GM23338 (cell line): ENCODE data around the gene COL1A2. TPM values are rescaled to one million over a fixed set of nuclear protein-coding genes. Genes with fewer than 3 reads are reported as not detected.

Experiments
- ATAC-seq: fragments of 200-7000 bp; cut with Tn5 transposase; 3 replicates; pipeline ENCODE4 v1.9.1; 2020
- DNase-seq: peaks from one replicate; pipeline ENCODE4 v3.0.0-alpha.2; 2015; ENCODE audit warnings: low spot score
- H2AFZ ChIP-seq: fragments of 200-600 bp; sonication (generic); 2 replicates; pipeline ENCODE4 v1.8.0; 2016; ENCODE audit warnings: antibody characterized with exemption, mild to moderate bottlenecking, moderate library complexity
- H3F3A ChIP-seq: fragments of 200-600 bp; sonication (generic); replicated peaks from 2 replicates; pipeline ENCODE4 v1.8.0; 2017; ENCODE audit warnings: antibody characterized with exemption, mixed run types, low read depth
- H3K27ac ChIP-seq: fragments of 200-600 bp; sonication (generic); 2 replicates; pipeline ENCODE4 v1.6.1; 2016; ENCODE audit warnings: low read depth
- H3K27me3 ChIP-seq: fragments of 200-600 bp; sonication (generic); 2 replicates; pipeline ENCODE4 v1.8.0; 2016; ENCODE audit warnings: mild to moderate bottlenecking, mixed run types, moderate library complexity; ENCODE audit not compliant: insufficient read depth
- H3K36me3 ChIP-seq: fragments of 200-600 bp; sonication (generic); 2 replicates; pipeline ENCODE4 v1.8.0; 2016; ENCODE audit warnings: mild to moderate bottlenecking; ENCODE audit not compliant: insufficient read depth
- H3K4me1 ChIP-seq: fragments of 200-600 bp; sonication (generic); 2 replicates; pipeline ENCODE4 v1.8.0; 2016; ENCODE audit warnings: mild to moderate bottlenecking, moderate library complexity; ENCODE audit not compliant: insufficient read depth
- H3K4me2 ChIP-seq: fragments of 200-600 bp; sonication (generic); 2 replicates; pipeline ENCODE4 v1.7.1; 2017; ENCODE audit warnings: mixed run types
- H3K4me3 ChIP-seq: fragments of 200-600 bp; sonication (generic); 2 replicates; pipeline ENCODE4 v1.6.1; 2016; ENCODE audit warnings: mixed run types
- H3K79me2 ChIP-seq: fragments of 200-600 bp; sonication (generic); replicated peaks from 2 replicates; pipeline ENCODE4 v1.8.0; 2017; ENCODE audit warnings: mild to moderate bottlenecking; ENCODE audit not compliant: insufficient read depth
- H3K9me2 ChIP-seq: fragments of 200-600 bp; sonication (generic); 2 replicates; pipeline ENCODE4 v1.8.0; 2017; ENCODE audit not compliant: insufficient read depth
- H4K20me1 ChIP-seq: fragments of 200-600 bp; sonication (generic); replicated peaks from 2 replicates; pipeline ENCODE4 v1.8.0; 2017; ENCODE audit warnings: mild to moderate bottlenecking; ENCODE audit not compliant: insufficient read depth
- H3K27ac Mint-ChIP-seq: 2 replicates; pipeline ENCODE4 v1.8.0; 2020; ENCODE audit warnings: inconsistent platforms, mild to moderate bottlenecking, moderate library complexity, mixed read lengths
- H3K27me3 Mint-ChIP-seq: 3 replicates; pipeline ENCODE4 v1.8.0; 2022; ENCODE audit warnings: low read depth, mild to moderate bottlenecking, moderate library complexity, mixed read lengths, inconsistent platforms; ENCODE audit not compliant: insufficient read depth, poor library complexity
- H3K36me3 Mint-ChIP-seq: 3 replicates; pipeline ENCODE4 v1.8.0; 2021; ENCODE audit warnings: low read depth, mild to moderate bottlenecking, inconsistent platforms, moderate library complexity, mixed read lengths
- H3K4me1 Mint-ChIP-seq: 3 replicates; pipeline ENCODE4 v1.8.0; 2020; ENCODE audit warnings: mild to moderate bottlenecking, inconsistent platforms, mixed read lengths
- H3K4me3 Mint-ChIP-seq: 3 replicates; pipeline ENCODE4 v1.8.0; 2021; ENCODE audit warnings: moderate library complexity, mild to moderate bottlenecking, inconsistent platforms, mixed read lengths
- H3K9me3 Mint-ChIP-seq: 3 replicates; pipeline ENCODE4 v1.8.0; 2020; ENCODE audit warnings: moderate library complexity, mild to moderate bottlenecking, inconsistent platforms, mixed read lengths
- CREB1 ChIP-seq: fragments of 250-450 bp; sonication (Bioruptor Pico); IDR thresholded peaks from 2 replicates; pipeline ENCODE4 v1.5.0; 2020; ENCODE audit warnings: low read depth, mild to moderate bottlenecking, moderate library complexity
- EZH2 ChIP-seq: fragments of 200-600 bp; sonication (generic); IDR thresholded peaks from one replicate; pipeline ENCODE4 v1.8.0; 2017; ENCODE audit warnings: antibody characterized with exemption, mild to moderate bottlenecking, low read depth; ENCODE audit not compliant: unreplicated experiment
- EZH2phosphoT487 ChIP-seq: fragments of 200-600 bp; sonication (generic); IDR thresholded peaks from one replicate; pipeline ENCODE4 v1.8.1; 2018; ENCODE audit warnings: antibody characterized with exemption; ENCODE audit not compliant: unreplicated experiment
- JUNB ChIP-seq: IDR thresholded peaks from one replicate; pipeline ENCODE4 v1.6.1; 2016; ENCODE audit warnings: antibody characterized with exemption; ENCODE audit not compliant: unreplicated experiment
- NANOG ChIP-seq: IDR thresholded peaks from 2 replicates; pipeline ENCODE4 v1.6.1; 2016; ENCODE audit warnings: antibody characterized with exemption, borderline replicate concordance
- POLR2AphosphoS5 ChIP-seq: IDR thresholded peaks from 2 replicates; pipeline ENCODE4 v1.6.1; 2016; ENCODE audit warnings: antibody characterized with exemption, low read depth
- STAT1 ChIP-seq: IDR thresholded peaks from one replicate; pipeline ENCODE4 v1.6.1; 2016; ENCODE audit warnings: antibody characterized with exemption; ENCODE audit not compliant: unreplicated experiment
- ZNF114 ChIP-seq: fragments of 250-450 bp; sonication (Bioruptor Pico); IDR thresholded peaks from 2 replicates; pipeline ENCODE4 v1.5.0; 2020; ENCODE audit warnings: mild to moderate bottlenecking, moderate library complexity
- ZNF331 ChIP-seq: fragments of 250-450 bp; sonication (Bioruptor Pico); IDR thresholded peaks from 2 replicates; pipeline ENCODE4 v1.5.0; 2020; ENCODE audit warnings: low read depth, mild to moderate bottlenecking, moderate library complexity
- polyA plus RNA-seq: library from polyadenylated mRNA; unstranded; fragments of >200 nt; fragmentation: Nextera tagmentation; extraction: Ambion mirVana; gene quantifications from 2 replicates; pipeline ENCODE4 v1.2.1, GENCODE V29; 2016
- total RNA-seq: library from RNA; depleted of rRNA; stranded (reverse); fragments of >200 nt; shearing (Covaris generic); gene quantifications from 2 replicates; pipeline ENCODE4 v1.2.3, GENCODE V29; 2014
- TF ChIP-seq, protein P1 (sequence below): fragments of 250-450 bp; sonication (Bioruptor Pico); IDR thresholded peaks from 2 replicates; pipeline ENCODE4 v1.5.0; 2020; ENCODE audit warnings: mild to moderate bottlenecking, moderate library complexity
- TF ChIP-seq, protein P2 (sequence below), 2 experiments: fragments of 200-600 bp in 1 of 2; sonication (generic) in 1 of 2; conservative IDR thresholded peaks; 2 replicates each; pipeline versions ENCODE4 v1.5.1 to v1.6.1; 2016 to 2017; ENCODE audit warnings: antibody characterized with exemption in 2 of 2, low read depth in 2 of 2, mild to moderate bottlenecking in 2 of 2, moderate library complexity in 1 of 2
- TF ChIP-seq, protein P3 (sequence below): IDR thresholded peaks from 2 replicates; pipeline ENCODE4 v1.6.1; 2016; ENCODE audit warnings: antibody characterized with exemption
- TF ChIP-seq, protein P4 (sequence below): IDR thresholded peaks from one replicate; pipeline ENCODE4 v1.6.1; 2018; ENCODE audit warnings: antibody characterized with exemption; ENCODE audit not compliant: unreplicated experiment

Gene COL1A2
- total and polyA plus RNA-seq, 2 experiments from 2014 or later = 32.0 to 67.0 TPM

DNA sequence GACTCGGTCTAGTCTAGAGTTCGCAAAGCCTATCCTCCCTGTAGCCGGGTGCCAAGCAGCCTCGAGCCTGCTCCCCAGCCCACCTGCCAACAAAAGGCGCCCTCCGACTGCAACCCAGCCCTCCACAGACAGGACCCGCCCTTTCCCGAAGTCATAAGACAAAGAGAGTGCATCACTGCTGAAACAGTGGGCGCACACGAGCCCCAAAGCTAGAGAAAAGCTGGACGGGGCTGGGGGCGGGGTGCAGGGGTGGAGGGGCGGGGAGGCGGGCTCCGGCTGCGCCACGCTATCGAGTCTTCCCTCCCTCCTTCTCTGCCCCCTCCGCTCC, 622 bp upstream of the COL1A2 start:
- peak overlapping the region; percentile 80 for H3K4me3 ChIP-seq

More for the DNA sequence above, 622 bp upstream of the COL1A2 start:
- no peaks in the 10 kb centered on the region for H4K20me1 ChIP-seq
- Mint-ChIP-seq H3K4me3 (peak overlapping the region; percentile 88), H3K36me3 (no peaks in the 10 kb centered on the region), H3K27me3 (peaks cover 16% of the 10 kb centered on the region), H3K4me1 (peaks cover 45% of the 10 kb centered on the region), H3K27ac (no peak overlapping the region), H3K9me3 (no peaks in the 10 kb centered on the region)
- TF ChIP-seq JUNB (no peak), STAT1 (no peak), EZH2 (no peak), ZNF331 (CRISPR knock-in tag) (no peak), POLR2AphosphoS5 (no peak), EZH2phosphoT487 (no peak), NANOG (no peak), ZNF114 (CRISPR knock-in tag) (no peak), CREB1 (CRISPR knock-in tag) (no peak)
- TF ChIP-seq, protein P1, sequence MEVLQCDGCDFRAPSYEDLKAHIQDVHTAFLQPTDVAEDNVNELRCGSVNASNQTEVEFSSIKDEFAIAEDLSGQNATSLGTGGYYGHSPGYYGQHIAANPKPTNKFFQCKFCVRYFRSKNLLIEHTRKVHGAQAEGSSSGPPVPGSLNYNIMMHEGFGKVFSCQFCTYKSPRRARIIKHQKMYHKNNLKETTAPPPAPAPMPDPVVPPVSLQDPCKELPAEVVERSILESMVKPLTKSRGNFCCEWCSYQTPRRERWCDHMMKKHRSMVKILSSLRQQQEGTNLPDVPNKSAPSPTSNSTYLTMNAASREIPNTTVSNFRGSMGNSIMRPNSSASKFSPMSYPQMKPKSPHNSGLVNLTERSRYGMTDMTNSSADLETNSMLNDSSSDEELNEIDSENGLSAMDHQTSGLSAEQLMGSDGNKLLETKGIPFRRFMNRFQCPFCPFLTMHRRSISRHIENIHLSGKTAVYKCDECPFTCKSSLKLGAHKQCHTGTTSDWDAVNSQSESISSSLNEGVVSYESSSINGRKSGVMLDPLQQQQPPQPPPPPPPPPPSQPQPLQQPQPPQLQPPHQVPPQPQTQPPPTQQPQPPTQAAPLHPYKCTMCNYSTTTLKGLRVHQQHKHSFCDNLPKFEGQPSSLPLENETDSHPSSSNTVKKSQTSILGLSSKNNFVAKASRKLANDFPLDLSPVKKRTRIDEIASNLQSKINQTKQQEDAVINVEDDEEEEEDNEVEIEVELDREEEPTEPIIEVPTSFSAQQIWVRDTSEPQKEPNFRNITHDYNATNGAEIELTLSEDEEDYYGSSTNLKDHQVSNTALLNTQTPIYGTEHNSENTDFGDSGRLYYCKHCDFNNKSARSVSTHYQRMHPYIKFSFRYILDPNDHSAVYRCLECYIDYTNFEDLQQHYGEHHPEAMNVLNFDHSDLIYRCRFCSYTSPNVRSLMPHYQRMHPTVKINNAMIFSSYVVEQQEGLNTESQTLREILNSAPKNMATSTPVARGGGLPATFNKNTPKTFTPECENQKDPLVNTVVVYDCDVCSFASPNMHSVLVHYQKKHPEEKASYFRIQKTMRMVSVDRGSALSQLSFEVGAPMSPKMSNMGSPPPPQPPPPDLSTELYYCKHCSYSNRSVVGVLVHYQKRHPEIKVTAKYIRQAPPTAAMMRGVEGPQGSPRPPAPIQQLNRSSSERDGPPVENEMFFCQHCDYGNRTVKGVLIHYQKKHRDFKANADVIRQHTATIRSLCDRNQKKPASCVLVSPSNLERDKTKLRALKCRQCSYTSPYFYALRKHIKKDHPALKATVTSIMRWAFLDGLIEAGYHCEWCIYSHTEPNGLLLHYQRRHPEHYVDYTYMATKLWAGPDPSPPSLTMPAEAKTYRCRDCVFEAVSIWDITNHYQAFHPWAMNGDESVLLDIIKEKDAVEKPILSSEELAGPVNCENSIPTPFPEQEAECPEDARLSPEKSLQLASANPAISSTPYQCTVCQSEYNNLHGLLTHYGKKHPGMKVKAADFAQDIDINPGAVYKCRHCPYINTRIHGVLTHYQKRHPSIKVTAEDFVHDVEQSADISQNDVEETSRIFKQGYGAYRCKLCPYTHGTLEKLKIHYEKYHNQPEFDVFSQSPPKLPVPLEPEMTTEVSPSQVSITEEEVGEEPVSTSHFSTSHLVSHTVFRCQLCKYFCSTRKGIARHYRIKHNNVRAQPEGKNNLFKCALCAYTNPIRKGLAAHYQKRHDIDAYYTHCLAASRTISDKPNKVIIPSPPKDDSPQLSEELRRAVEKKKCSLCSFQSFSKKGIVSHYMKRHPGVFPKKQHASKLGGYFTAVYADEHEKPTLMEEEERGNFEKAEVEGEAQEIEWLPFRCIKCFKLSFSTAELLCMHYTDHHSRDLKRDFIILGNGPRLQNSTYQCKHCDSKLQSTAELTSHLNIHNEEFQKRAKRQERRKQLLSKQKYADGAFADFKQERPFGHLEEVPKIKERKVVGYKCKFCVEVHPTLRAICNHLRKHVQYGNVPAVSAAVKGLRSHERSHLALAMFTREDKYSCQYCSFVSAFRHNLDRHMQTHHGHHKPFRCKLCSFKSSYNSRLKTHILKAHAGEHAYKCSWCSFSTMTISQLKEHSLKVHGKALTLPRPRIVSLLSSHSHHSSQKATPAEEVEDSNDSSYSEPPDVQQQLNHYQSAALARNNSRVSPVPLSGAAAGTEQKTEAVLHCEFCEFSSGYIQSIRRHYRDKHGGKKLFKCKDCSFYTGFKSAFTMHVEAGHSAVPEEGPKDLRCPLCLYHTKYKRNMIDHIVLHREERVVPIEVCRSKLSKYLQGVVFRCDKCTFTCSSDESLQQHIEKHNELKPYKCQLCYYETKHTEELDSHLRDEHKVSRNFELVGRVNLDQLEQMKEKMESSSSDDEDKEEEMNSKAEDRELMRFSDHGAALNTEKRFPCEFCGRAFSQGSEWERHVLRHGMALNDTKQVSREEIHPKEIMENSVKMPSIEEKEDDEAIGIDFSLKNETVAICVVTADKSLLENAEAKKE (CRISPR knock-in tag) = no peak
- TF ChIP-seq, protein P2, sequence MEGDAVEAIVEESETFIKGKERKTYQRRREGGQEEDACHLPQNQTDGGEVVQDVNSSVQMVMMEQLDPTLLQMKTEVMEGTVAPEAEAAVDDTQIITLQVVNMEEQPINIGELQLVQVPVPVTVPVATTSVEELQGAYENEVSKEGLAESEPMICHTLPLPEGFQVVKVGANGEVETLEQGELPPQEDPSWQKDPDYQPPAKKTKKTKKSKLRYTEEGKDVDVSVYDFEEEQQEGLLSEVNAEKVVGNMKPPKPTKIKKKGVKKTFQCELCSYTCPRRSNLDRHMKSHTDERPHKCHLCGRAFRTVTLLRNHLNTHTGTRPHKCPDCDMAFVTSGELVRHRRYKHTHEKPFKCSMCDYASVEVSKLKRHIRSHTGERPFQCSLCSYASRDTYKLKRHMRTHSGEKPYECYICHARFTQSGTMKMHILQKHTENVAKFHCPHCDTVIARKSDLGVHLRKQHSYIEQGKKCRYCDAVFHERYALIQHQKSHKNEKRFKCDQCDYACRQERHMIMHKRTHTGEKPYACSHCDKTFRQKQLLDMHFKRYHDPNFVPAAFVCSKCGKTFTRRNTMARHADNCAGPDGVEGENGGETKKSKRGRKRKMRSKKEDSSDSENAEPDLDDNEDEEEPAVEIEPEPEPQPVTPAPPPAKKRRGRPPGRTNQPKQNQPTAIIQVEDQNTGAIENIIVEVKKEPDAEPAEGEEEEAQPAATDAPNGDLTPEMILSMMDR (conservative IDR thresholded peaks at IDR 0.05; ENCODE audit: low read depth in 2 of 2) = no peak
- TF ChIP-seq, protein P3, sequence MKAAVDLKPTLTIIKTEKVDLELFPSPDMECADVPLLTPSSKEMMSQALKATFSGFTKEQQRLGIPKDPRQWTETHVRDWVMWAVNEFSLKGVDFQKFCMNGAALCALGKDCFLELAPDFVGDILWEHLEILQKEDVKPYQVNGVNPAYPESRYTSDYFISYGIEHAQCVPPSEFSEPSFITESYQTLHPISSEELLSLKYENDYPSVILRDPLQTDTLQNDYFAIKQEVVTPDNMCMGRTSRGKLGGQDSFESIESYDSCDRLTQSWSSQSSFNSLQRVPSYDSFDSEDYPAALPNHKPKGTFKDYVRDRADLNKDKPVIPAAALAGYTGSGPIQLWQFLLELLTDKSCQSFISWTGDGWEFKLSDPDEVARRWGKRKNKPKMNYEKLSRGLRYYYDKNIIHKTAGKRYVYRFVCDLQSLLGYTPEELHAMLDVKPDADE = no peak
- TF ChIP-seq, protein P4, sequence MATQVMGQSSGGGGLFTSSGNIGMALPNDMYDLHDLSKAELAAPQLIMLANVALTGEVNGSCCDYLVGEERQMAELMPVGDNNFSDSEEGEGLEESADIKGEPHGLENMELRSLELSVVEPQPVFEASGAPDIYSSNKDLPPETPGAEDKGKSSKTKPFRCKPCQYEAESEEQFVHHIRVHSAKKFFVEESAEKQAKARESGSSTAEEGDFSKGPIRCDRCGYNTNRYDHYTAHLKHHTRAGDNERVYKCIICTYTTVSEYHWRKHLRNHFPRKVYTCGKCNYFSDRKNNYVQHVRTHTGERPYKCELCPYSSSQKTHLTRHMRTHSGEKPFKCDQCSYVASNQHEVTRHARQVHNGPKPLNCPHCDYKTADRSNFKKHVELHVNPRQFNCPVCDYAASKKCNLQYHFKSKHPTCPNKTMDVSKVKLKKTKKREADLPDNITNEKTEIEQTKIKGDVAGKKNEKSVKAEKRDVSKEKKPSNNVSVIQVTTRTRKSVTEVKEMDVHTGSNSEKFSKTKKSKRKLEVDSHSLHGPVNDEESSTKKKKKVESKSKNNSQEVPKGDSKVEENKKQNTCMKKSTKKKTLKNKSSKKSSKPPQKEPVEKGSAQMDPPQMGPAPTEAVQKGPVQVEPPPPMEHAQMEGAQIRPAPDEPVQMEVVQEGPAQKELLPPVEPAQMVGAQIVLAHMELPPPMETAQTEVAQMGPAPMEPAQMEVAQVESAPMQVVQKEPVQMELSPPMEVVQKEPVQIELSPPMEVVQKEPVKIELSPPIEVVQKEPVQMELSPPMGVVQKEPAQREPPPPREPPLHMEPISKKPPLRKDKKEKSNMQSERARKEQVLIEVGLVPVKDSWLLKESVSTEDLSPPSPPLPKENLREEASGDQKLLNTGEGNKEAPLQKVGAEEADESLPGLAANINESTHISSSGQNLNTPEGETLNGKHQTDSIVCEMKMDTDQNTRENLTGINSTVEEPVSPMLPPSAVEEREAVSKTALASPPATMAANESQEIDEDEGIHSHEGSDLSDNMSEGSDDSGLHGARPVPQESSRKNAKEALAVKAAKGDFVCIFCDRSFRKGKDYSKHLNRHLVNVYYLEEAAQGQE = no peak
- no peak overlapping the region for H3K27ac ChIP-seq
- H3K27me3 ChIP-seq = peaks cover 4% of the 10 kb centered on the region; the same call in 1 of the 2 replicates
- no peaks in the 10 kb centered on the region for H3F3A ChIP-seq
- no peak for DNase-seq
- peak overlapping the region; percentile 86 for H3K4me2 ChIP-seq
- H3K36me3 ChIP-seq = peaks cover 2% of the 10 kb centered on the region; the same call in 1 of the 2 replicates
- H3K4me1 ChIP-seq = peaks cover 23% of the 10 kb centered on the region
- H3K9me2 ChIP-seq = no peaks in the 10 kb centered on the region
- peak overlapping the region; percentile 80 for H2AFZ ChIP-seq
- H3K79me2 ChIP-seq = no peaks in the 10 kb centered on the region
- ATAC-seq = peak; percentile 42
